HG03571 (cell line): ENCODE measurements around the gene CCDC178.

Source experiments
- ATAC-seq: cut with Tn5 transposase; IDR thresholded peaks from one replicate; pipeline ENCODE4 v1.9.1; 2021; ENCODE audit not compliant: unreplicated experiment

The CCDC178 gene

DNA sequence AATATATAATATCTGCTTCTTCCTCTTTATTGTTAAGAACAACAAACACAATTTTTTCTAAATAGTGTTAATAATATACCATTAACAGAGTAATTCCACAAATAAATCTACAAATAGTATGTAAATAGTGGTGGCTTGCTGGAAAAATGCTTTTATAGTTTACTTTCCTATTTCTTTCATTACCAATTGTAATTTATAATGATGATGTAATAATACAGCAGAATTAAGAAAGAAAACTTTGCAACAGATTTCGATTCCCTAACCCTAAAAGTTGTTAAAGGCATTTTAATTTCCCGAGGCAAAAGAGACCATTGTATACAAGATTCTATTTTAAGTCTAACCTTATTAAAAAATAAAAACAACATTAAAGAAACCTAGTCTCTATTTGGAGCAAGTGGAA is 307.9 kb downstream of the CCDC178 start:
- no peak for ATAC-seq

DNA sequence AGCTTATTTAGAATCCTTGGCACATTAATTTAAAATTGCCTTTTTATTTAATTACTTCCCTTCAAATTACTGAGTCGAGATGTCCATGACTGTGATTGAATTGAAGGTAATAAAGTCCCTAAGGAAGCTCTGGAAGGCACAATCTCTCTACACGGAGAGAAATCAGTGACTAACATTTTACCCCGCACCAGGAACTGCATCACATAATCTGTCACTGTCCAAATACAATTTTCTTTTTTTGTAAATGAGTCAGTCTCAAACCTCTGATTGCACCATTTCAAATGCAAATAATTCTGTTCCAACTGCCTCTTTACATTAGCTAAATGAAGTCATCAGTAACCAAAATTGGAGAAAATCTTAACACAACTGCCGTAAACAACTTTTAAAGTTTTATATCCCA is 311.9 kb downstream of the CCDC178 start:
- ATAC-seq, result no peak

DNA sequence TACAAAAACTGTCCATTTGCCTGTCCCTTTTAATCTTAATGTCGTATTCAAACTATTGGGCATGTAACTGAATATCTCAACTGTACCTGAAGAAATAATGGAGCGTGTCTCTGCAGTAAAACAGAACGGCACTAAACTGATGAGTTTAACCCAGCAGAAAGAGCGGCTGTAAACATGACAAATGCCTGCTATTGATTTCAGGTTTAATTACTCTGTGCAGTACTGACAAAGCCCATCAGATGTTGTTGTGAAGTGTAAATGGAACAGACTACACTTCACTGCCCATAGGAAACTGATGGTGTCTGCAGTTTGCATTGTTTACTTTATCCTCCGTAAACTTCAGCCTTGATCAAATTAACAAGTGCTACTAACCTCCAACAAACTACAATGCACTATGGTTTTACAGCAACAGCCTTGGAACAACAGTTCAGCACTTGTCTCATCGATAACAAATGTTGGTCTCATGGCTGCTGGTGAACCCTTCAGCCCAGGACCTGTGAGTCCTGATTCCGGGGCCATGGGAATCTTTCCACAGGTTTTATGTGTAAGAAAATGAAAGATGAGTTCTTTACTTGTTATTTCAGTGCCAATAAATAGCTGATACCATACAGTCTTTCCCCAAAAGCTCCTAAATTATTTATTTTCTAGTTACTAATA is 316.5 kb downstream of the CCDC178 start:
- no peak for ATAC-seq

DNA sequence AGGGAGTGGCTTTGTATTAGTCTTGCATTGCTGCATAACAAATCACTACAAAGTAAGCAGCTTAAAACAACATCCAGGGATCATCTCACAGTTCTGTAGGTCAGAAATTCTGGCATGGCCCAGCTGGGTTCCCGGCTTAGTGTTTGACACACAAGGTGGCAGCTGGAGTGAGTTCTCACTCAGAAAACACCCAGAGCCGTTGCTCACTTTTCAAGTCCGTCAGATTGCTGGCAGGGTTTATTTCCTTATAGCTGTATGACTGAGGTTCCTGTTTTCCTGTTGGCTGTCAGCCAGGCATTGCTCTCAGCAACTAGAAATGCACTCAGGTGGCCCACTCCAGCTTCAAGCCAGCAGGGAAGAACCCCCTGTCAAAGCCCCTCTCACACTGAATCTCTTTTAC is 324.1 kb downstream of the CCDC178 start:
- ATAC-seq, result no peak

DNA sequence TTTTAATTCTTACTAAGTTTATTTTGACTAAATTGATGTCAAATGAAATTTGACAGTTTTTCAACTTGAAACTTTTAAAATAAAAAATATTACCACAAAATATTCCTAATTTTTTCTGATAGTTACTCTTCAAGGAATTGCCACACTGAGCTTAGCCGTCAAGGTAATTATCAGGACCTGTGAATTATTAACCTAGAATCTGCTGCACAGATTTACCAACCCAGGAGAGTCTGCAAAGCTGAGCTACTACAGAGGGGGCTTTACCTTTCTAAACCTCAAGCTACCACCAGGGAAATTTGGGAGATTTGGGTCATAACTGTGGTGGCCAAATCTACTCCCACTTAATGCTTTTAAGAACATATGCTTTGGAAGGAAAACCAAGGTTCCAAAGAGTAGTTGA is 324.6 kb downstream of the CCDC178 start:
- ATAC-seq, result no peak

DNA sequence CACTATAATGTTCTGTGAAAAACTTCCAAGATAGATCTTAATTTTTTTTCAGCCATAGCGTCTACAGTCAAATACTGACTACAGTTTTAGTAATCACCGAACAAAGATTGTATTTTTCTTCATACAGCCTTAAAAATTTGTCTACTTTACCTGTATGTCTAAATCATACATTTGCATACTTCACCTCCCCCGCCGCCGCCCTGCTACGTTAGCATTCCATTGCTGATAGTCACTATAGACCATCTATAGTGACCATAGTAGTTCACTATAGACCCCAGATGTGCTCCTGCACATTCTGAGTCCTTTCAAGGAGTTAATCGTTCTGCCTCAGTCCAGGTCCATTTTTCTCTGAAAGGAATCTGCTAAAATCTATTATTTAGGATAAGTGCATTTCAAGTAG is 325.0 kb downstream of the CCDC178 start:
- no peak for ATAC-seq

DNA sequence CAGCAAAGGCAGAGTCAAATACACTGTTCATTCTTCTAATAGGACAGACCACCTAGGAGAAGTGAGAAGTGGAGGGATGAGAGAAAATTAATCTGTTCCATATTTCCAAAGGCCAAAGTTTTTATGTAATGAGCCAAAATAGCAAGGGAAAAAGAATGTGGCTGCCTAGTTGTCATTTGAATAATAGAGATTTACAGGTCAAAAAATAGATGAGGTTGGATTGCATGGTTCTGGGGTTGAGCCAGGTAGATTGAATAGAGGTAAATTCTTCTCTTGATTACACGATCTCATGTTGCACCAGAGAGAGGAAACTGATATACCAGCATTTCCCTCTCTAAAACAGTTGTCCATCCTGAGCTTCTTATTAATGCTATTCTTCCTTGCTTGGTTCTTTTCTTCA is 325.8 kb downstream of the CCDC178 start:
- ATAC-seq, result no peak

DNA sequence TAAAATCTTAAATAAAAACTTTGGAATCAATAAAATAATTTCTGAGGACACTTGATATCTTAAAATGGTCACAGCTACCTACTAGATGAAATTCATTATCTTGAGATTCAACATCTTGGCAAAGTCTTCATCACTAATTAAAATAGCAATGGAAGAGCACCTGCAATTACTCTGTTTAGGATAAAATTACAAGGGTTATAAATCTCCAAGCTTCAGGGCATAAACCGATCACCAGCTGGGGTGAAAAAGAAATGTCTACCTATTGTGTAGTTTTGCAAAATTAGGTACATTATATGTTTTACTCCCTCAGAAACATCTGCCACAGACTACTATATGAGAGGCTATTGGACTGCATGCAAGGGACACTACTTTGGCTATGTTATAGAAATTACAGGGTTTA is 327.1 kb downstream of the CCDC178 start:
- ATAC-seq, result no peak

DNA sequence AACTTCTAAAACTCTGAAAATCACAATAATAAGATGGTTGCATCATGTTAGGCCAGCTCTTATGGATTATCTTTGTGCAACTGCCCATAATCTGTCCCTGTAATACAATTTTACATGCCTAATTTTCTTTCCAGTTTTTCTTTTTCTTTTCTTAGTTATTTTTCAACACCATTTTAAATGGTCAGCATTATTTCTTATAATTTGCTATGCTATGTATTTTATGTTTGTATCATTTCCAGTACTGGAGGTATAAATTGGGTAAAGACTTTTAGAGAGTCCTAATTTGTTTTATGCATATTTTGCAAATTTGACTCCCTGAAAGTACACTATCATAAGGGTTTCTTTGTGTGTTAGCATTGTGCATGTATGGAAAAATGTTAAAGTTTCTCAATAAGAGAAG is 333.0 kb downstream of the CCDC178 start:
- ATAC-seq, result no peak

DNA sequence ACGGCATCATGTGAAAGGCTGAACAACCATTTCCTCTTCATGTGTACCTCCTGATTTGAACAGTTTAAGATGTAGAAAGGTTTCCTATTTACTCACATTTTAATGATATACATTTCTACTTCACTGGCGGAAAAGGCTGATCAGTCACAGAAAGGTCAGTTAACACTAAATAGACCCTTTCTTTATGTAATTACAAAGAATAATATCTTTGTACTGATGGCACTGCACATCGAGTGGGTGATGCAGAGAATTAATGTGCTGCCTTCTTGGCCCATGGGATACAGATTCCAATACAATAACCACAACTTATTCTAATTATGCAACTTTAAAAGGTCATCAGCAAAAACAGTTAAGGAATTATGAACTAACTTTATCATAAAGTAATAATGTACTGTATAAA is 339.2 kb downstream of the CCDC178 start:
- no peak for ATAC-seq

DNA sequence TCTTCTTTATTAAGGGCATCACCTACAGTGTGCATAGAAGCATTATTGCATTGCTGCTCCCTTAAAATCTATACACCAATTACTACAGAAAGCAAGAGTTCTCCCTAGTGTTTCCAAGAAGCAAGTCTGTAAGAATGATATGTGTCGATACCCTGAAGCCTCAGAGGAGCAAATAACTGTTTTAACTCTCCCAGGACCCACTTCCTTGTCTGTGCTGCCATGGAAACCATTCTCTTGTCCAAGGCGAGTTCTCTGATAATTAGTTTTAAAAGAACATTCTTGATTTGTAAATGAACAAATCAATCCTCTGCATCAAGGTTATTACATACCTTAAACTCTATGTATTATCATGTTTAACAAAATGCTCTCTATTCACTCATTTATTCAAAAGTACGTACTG is 340.9 kb downstream of the CCDC178 start:
- no peak for ATAC-seq

DNA sequence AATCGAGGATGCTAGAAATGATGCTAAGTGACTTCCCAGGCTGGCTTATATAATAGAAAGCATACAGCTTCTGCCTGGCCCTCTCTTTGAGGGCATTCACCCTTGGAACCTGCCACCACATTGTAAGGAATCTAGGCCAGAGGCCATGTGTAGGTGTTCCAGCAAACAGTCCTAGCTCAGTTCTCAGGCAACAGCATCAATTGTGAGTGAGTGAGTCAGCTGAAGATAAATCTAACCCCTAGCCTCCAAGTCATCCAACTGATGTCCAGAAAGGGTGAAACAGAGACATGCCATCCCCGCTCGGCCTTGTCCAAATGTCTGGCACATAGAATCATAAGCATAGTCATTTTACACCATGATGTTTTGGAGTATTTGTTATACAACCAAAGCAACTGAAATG is 343.4 kb downstream of the CCDC178 start:
- no peak for ATAC-seq

DNA sequence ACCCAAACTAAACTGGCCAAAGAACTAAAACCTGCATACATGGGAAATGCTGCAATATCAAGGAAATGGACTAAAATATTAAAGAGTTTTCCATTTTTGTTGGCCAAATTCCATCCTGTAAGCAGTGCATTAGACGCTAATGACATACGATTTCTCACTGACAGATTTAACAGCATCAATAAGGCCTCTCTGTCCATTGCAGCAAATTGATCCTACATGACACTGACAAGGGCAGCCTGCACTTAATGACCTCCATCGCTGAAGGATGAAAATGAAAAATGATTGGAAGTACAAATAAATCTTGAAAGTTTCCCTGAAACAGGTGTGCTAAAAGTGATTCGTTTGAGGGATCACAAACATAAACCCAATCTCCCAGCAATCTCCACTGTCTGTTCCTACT is 350.1 kb downstream of the CCDC178 start:
- ATAC-seq, result no peak

DNA sequence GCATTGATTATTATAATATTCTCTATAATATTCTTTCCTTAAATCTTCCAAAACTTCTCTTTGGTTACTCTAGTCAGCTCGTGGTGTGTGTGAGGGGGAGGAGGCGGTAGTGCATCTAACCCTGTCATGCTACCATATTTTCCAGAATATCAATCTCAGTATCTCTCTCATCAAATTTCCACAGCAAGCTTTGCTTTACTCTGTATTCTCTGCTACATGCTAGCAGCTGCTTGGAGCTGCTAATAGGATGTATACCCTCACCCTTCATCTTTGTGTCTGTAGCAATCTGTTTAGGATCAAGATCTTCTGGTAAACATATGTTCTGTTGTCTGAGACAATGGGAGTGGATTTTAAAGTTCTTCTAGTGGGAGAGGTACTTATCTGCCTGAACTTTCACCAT is 363.9 kb downstream of the CCDC178 start:
- no peak for ATAC-seq

DNA sequence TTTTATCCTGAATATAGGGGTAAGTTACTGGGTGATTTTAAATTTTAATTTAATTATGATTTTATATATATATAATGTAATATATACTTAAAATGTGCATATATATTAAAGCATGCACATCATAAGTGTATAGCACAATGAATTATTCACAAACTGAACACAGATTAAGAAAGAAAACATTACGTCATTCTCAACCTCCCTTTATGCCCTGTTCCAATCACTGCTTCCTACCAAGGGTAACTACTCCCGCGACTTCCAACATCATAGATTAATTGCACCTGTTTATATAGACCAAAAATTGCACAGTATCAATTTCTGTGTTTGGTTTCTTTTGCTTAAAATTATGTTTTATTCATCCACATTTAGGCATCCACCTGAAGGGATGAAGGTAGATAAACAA is 366.4 kb downstream of the CCDC178 start:
- ATAC-seq, result no peak

DNA sequence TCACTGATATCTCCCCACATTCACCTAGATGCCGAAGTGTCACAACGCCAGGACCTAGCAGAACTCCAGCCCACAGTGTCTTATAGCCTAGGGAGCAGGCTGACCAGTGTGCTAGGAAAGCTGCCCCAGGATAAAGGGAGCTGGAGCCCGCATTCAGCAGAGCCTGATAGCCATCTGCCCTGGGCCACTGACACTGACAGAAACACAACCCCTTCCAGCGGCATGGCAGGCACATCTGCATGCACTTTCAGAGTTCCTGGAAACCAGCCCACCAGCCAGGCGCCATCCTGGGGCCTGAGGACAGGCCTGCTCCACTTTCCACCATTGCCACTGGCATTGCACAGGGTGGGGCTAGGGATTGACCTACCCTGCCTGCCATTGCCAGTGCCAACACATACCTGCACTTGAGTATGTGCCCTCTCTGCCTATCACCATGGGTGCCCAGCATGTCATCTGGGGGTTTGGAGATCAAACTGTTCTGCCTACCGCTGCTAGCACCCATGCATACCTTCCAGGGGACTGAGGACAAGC is 377.6 kb downstream of the CCDC178 start:
- no peak for ATAC-seq

DNA sequence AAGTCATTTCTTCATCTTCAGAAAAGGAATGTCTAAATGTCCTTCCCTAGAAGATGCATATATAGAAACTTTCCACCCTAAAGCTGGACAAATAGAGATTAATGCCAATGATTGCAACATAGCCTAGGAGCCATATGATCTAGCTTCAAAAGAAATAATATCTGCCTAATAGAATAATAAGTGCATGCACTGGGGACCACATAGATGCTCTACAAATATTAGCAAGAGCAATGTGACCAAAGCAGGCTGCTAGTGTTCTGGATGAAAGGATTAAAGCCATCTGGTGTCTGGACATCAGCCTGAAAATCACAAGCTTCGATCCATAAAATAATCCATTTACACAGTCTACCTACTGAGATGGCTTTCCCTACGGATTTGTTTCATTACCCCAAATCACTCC is 387.6 kb downstream of the CCDC178 start:
- no peak for ATAC-seq

DNA sequence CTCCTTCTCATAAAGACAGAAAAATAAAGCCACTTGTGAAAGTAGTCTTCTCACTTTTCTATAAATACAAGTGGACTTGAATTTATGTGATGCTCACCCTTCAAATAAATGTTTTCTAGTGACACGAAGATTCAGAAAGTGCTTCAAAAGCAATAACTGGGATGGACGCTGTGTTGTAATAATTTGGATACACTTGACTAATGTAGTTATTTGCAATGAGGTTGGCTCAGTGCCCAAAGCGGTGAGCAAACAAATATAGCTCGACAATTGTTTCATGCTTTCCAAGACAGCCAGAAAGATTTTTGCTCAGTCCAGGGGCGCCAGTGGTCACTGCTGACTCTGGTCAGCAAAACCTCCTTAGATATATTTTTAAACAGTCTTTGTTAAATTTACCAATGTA is 389.1 kb downstream of the CCDC178 start:
- ATAC-seq, result no peak

DNA sequence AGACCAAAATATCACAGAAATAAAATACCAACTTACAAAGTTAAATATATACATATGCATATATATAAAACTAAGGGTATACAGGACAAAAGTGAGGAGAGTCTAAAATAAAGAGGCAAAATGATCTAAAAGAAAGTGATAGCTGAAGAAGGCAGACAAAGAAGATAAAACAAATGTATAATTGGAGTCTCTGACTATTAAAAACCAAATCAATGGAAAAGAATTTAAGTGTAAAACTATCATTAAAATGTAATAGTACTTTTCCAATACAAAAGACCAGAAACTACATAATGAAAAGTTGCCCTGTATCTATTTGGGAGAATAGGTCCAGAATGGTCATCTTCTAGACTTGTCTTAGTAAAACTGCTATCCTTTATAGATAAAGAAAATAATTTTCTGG is 400.3 kb downstream of the CCDC178 start:
- ATAC-seq, result no peak

DNA sequence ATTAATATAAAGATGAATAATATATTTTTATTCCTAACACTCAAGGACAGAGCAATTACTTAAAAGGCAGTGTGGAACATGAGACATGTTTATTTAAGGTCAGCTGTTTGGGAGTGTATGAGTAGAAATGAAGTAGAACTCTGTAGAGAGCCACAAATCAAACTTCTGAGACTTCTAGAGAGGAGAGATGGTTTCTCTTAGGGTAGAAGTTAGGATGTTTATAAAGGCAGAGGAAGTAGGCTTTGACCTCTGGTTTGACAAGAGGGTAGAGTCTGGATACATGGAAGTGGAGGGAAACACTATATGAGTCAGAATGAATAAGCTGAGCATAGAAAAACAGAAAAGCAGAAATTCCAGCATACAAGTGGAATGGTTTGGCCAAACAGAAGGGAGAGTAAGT is 405.6 kb downstream of the CCDC178 start:
- no peak for ATAC-seq

DNA sequence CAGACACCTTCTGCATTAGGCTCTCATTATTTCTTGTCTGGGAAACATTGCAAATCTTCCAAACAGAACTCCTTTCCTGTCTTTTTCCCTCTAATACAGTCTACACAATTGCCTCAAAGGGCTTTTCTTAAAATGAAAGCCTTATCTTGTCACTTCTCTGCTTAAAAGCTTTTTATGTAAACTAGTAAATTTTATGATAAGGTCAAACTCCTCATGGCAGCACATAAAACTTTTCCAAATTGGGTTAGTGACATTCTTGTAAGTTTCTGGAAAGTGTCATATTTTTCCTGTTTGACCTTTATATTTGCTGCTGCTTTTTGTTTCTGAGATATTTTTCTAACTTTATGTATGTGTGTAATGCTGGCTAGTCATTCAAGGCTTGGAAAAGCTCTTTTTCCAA is 406.3 kb downstream of the CCDC178 start:
- ATAC-seq, result no peak

DNA sequence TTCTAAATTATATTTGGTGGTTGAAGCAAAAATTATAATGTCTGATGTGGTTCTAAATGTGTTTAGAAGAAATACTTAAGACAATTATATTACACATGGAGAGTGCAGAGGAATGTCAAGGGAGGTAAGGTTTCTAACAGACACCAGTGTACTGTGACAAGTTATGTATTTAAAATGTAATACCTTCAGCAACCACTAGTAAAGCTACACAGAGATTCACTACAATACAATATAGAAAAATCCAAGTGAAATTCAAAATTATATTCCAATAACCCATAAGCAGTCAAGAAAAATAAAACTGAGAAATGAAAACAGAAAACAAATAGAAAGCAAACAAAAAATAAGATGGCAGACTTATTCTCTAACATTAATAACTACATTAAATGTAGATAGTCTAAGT is 418.2 kb downstream of the CCDC178 start:
- no peak for ATAC-seq

DNA sequence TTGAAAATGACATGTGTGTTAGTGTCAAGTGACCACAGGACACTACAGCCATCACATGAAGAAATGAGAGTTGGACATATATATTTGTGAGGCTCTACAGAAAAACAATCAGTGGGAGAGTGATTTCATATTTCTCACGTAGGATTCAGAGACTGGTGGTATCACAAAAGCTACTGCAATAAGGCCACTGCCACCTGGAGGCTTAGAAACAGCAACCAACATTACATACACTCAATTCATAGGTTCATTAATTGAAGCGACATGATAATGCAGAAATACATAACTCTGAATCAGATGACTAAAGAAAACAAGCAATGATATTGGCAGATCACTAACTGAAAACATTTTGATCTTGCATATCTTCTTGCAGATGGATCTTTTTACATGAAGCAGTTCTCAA is 419.6 kb downstream of the CCDC178 start:
- no peak for ATAC-seq
